HT1080 (cell line): ENCODE data around the gene OBSCN. TPM values are rescaled to one million over a fixed set of nuclear protein-coding genes. Genes with fewer than 3 reads are reported as not detected.

ENCODE experiments used
- DNase-seq: peaks from one replicate; pipeline ENCODE4 v3.0.0-alpha.2; 2015; ENCODE audit warnings: low read depth
- polyA plus RNA-seq, 2 experiments: library from polyadenylated mRNA; depleted of rRNA; stranded (reverse); fragments of >200 nt; gene quantifications; 2 replicates each; pipeline ENCODE4 v1.2.3, GENCODE V29; 2015
- total RNA-seq: library from RNA; depleted of rRNA; stranded (reverse); fragments of >200 nt; shearing (Covaris generic); gene quantifications from 2 replicates; pipeline ENCODE4 v1.2.3, GENCODE V29; 2014; rRNA removed

The OBSCN gene, protein sequence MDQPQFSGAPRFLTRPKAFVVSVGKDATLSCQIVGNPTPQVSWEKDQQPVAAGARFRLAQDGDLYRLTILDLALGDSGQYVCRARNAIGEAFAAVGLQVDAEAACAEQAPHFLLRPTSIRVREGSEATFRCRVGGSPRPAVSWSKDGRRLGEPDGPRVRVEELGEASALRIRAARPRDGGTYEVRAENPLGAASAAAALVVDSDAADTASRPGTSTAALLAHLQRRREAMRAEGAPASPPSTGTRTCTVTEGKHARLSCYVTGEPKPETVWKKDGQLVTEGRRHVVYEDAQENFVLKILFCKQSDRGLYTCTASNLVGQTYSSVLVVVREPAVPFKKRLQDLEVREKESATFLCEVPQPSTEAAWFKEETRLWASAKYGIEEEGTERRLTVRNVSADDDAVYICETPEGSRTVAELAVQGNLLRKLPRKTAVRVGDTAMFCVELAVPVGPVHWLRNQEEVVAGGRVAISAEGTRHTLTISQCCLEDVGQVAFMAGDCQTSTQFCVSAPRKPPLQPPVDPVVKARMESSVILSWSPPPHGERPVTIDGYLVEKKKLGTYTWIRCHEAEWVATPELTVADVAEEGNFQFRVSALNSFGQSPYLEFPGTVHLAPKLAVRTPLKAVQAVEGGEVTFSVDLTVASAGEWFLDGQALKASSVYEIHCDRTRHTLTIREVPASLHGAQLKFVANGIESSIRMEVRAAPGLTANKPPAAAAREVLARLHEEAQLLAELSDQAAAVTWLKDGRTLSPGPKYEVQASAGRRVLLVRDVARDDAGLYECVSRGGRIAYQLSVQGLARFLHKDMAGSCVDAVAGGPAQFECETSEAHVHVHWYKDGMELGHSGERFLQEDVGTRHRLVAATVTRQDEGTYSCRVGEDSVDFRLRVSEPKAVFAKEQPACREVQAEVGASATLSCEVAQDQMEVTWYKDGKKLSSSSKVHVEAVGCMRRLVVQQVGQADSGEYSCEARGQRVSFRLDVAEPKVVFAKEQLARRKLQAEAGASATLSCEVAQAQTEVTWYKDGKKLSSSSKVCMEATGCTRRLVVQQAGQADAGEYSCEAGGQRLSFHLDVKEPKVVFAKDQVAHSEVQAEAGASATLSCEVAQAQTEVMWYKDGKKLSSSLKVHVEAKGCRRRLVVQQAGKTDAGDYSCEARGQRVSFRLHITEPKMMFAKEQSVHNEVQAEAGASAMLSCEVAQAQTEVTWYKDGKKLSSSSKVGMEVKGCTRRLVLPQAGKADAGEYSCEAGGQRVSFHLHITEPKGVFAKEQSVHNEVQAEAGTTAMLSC (N-terminal part only)
- 0.66 and 2.3 TPM in 2 replicates for total RNA-seq
- polyA plus RNA-seq (2015; cell fraction: cytosol; rRNA removed), result 0.34 and 1.1 TPM in 2 replicates
- 1.5 and 4.2 TPM in 2 replicates for polyA plus RNA-seq (2015; cell fraction: nucleus; rRNA removed)

DNA sequence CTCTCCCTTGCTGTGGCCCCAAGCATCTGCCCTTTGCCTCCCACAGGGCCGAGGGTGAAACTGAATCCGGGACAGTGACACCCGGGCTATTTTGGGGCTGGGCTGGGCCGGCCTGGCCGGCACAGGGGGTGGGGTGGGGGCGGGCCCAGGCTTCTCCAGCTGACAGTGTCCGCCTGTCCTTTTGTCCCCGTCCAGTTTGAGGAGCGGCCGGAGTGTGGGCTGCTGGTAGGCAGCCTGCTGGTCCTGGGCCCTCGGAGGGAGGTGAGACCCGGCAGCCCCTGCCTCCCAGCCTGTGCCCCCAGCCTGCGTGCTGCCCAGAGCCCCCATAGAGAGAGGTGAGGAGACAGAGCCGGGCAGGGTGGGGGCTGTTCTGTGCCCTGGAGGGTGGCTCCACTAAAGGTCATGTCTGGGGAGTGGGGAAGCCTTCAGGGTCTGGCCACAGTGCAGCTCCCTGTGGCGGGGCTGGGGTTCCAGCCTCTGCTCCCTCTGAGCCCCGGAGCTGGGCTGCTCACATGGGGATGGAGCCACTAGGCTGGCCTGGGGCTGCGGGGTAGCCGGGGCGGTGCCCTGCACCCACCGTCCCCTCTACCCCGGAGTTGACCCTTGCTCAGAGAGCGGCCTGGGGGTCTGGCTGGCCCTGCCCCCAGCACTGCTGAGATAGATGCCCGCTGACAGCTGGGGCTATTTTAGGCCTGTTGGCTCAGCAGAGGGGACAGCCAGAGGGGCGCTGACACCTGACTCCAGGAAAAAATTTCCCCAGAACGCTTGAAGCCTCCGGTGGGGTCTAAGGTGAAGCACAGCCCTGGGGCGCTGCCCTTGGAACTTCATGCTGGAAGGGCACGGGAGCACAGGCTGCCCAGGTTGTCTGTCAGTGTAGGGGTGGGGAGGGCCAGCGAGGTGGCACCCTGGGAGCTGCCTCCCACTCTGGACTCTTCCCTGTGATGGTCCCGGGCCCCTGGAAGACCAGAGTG lies at the start of gene OBSCN:
Gene OBSCN, plus strand, starts transcription at position 194 of the 971 bp plus-strand sequence. CDS start 3,740 bp downstream, outside the sequence.
- DNase-seq, result no peak

DNA sequence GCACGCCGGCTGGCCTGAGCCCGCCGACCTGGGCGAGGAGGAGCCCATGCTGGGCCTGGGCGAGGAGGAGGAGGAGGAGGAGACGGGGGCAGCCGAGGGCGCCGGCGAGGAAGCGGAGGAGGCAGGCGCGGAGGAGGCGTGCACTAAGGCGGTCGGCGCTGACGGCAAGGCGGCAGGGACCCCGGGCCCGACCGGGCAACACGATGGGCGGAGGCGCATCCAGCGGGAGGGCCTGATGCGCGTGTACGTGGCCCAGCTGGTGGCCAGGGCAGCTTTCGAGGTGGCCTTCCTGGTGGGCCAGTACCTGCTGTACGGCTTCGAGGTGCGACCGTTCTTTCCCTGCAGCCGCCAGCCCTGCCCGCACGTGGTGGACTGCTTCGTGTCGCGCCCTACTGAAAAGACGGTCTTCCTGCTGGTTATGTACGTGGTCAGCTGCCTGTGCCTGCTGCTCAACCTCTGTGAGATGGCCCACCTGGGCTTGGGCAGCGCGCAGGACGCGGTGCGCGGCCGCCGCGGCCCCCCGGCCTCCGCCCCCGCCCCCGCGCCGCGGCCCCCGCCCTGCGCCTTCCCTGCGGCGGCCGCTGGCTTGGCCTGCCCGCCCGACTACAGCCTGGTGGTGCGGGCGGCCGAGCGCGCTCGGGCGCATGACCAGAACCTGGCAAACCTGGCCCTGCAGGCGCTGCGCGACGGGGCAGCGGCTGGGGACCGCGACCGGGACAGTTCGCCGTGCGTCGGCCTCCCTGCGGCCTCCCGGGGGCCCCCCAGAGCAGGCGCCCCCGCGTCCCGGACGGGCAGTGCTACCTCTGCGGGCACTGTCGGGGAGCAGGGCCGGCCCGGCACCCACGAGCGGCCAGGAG lies 49.5 kb upstream of the OBSCN start:
- DNase-seq, result no peak

DNA sequence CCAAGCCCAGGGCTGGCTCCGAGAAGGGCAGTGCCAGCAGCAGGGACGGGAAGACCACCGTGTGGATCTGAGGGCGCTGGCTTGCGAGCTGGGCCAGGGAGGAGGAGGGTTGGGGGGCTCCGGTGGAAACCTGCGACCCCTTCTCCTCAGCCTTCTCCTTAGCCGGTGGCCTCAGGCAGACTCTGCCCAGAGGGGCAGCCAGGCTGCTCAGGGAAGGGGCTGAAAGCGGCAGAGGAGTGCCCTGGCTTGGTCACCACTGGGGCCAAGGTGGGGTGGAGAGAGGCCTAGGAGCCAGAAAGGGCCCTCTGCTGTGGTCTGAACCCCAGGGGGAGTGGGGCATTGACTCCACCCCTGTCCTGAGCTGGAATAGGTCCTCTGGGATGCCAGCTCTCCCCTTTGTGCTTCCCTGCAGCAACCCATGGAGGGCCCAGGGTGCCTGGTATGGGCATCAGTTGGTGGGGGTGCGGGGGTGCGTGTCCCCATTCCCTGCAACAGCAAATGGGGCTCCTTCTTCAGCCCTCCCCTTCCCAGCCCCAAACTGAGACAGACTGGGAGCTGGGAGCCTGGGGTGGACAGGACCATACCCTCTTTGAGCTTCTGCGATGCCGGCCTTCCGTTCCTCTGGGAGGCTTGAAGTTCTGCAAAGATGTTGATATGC lies 48.7 kb upstream of the OBSCN start:
- no peak for DNase-seq

DNA sequence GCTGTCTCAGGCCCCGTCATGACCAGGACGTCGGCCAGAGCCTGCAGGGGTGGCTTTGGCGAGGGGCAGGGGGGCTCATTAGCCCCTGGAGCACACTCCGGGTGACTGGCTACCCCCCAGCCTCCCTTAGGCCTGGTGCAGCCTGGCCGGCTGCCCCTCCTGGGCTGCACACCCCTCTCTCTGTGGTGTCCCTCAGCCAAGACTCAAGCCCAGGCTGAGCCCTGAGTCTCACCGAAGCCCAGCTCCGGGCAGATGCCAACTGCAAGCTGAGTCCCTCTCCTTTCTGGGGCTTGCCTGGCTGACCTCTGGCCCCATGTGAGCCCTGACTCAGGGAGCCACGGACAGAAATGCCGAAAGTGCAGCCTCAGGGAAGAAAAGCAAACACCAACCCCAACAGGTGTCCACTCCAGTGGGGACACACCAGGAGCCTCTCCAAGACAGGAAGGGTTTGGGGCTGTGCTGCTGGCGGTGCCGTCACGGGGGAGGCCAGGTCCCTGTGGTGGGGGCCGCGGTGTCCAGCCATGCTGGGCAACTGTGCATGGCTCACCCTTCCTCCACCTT lies 47.6 kb upstream of the OBSCN start:
- DNase-seq, result no peak

DNA sequence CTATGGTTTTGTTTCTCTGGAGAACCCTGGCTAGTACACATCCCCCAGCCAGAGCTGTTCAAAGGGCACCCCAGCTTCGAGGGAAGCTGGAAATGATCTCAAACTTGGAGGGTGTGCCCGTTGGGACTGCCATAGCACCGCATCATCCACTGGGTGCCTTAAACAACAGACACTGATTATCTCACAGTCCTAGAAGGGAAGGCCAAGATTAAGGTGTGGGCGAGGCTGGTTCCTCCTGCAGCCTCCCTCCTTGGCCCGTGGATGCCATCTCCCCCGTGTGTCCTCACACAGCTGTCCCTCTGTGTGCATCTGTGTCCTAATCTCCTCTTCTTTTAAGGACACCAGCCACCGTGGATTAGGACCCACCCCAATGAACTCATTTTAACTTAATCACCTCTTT lies 46.5 kb upstream of the OBSCN start:
- no peak for DNase-seq

DNA sequence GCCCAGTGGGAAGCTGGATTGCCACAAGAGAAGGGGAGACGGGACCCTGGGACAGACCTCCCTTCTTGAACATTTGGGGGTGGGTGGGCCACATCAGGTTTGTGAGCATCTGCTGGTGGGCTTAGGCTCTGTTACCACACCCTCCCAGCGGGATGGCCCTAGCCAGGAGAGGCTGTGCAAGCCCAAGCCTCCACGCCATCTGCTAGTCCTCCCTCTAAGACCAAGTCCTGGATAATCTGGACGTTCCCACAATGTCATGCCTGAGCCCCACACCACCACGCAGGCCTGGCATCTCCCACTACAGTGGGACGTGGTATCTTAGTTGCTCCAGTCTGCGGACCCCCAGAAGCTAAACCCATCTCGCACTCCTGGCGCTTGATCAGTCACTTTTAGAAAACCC lies 46.0 kb upstream of the OBSCN start:
- DNase-seq, result no peak

DNA sequence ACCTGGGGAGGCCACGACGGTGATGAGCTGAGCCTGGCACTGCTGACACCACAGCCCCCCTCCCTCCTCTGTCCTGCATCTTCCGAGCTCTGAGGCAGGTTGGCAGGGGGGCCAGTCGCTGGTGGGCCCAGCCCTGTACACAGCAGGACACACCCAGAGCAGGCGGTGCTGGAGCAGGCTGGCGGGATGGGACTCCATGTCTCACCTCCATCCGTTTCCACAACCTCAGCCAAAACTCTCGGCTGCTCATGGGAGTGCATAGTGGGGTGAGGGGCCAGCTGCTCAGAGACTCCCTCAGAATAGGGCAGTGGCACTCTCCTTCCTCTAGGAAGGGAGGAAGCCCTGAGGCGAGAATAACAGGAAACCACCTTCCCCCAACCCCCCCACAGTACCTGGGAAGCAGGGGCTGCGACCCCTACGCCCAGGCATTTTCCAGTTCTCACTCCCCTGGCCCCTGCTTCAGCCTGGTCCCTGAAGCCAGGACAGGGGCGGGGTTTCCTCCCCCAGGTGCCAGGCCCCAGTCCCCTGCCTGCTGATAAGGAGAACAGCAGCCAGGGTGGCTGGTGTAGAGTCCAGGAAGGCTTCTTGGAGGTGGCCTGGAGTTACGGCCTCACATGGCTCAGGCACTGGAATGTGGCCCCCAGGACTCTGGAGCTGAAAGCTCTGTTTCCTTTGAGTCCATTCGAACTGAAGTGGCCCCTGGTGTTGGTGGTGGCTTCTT lies 45.4 kb upstream of the OBSCN start:
- no peak for DNase-seq

DNA sequence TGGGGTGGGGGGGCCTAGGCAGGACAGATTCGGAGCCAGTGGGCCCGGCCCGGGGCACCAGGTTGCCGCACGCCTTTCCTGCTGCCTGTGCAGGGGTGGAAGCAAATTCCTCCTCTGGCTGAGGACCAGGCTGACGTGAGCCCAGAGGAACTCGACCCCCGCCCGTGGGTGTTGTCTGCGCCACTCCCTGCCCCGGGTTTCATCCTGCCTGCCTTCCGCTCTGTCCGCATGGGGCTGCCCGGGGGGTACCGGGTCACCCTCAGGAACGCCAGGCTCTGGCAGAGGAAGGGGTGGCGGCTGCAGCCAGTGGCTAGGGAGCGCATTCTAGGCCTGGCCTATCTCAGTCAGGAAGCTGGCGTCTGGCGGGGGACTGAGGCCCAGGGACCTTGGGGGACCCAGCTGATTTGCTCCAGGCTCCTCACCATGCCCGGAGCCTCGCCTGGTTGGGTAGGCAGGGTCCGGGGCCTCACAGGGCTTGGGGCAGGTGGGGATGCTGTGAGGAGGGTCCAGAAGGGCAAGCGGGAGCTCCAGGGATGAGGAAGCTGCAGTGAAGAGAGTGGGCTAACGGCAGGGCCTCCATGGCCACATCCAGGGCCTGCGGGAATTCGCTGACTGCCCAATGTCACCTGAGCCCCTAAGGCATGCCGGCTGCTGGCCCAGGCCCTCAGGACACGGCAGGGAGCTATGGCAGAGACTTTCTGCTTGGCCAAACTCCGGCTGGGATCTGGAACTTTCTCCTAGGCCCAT lies 44.7 kb upstream of the OBSCN start:
- DNase-seq, result no peak

DNA sequence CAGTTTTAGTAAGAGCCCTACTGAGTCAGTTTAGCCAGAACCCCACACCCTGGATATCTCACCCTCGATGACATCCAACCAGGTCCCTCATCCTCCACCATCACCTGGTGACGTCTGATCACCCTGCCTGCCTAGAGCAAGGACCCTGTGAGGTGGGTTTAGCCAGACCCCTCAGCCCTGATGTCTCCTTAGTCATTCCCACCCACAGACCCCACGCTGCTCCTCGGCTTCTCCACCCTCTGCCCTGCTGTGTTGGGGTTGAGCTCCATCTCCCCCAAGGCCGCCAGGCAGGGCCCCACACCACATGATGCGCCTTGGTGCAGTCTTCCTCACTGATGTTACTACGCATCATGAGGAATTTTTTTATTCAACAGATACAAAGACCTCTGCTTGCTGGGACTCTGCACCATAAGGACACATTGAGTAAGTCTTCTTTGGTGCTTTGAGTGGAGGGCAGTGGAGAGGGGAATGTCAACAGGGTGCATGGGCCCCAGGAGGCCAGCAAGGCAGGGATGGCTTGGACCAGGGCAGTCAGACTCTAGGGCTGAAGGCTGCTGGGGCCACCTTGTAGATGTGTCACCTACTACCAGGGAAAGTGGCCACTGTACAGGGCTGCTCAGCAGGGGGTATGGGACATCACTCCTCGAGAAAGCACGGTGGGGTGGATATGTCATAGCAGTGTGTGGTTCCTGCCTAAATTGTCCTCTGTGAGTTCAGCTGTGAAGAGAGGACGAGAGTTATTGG lies 43.9 kb upstream of the OBSCN start:
- no peak for DNase-seq

DNA sequence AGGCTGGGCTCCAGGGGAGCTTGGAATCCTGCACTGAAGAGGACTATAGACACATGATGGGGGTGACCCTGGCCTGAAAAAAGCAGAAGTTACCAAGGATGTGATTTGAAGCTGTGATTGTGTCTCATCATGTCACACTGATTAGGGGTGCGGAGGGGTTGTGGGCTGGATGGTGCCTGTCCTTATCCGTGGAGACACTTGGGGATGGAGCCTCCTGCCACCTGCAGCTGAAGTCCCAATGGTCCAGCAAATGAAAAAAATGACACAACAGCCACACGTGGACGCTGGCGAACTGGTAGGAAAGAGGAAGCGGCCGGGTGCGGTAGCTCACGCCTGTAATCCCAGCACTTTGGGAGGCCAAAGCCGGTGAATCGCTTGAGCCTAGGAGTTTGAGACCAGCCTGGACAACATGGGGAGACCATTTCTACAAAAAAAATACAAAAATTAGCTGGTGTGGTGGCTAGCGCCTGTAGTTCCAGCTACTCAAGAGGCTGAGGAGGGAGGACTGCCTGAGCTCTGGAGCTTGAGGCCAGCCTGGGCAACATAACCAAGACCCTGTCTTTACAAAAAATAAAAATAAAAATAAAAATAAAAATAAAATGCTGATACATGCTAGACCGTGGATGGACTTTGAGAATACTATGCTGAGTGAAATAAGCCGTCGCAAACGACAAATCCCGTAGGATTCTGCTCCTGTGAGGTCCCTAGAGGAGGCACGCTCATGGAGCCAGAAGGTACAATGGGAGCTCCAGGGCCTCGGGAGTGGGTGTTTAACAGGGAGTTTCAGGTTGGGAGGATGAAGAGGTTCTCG lies 43.1 kb upstream of the OBSCN start:
- DNase-seq, result no peak

DNA sequence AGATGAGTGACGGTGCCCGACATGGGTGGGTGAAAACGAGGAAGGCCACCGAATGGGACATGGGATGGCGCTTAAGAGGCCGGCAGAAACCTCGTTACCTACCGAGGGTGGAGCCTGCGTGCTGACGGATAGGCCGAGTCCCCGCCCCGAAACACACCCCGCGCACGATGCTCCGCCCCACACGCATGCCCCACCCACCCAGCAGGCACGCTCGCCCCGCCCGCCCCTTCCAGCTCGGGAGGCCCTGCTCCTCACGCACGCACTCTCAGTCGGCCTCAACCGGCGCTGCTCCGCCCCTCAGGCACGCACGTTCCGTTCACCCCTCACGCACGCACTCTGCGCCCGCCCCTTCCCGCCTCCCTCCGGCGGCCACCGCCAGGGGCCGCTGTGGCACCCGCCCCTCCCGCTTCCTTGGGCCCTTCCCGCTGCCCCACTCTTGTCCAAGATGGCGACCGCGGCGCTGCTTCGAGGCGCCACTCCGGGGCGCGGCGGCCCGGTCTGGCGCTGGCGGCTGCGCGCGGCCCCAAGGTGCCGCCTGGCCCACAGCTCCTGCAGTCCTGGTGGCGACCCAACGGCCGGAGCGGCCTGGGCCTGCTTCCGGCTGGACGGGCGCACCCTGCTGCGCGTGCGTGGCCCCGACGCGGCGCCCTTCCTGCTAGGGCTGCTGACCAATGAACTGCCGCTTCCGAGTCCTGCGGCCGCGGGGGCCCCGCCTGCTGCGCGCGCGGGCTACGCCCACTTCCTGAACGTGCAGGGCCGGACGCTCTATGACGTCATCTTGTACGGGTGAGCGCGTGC lies 42.3 kb upstream of the OBSCN start, which contains the start of gene IBA57:
Gene IBA57, plus strand, starts transcription at position 433 of the 798 bp plus-strand sequence. Its CDS starts 13 bp downstream, at position 446.
- peak; percentile 97 for DNase-seq

DNA sequence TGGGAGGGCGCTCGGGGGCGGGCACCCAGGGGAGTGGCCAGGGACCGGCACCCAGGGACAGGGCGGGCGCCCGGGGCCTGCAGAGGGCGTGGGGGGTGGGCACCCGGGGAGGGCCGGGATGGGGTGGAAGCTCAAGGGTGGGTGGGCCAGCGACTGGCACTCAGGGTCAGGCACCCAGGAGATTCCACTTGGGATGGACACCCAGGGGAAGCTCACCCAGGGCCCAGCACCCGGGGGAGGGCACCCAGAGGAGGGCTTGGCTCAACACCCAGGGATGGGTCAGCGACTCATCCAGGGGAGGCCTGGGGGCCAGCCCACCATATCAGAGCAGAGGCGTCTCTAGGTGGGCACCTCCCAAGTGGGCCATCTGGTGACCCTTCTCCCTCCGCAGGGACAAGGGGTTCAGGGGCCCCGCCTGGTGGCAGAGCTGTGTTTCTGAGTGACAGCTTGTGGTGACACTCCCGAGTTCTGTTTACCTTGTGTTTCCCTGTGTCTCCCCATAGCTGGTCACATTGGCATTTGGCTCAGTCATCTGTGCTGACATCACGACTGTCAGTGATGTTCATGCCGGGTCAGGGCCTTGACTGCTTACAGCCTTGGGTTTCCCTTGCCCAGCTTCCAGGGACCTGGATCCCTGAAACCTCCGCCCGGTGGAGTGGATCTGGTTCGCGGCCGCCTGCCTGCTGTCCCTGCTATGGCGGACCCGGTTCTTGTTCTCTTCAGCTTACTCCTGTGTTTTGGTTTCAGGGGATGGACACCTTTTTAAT lies 41.5 kb upstream of the OBSCN start:
- peak; percentile 53 for DNase-seq

DNA sequence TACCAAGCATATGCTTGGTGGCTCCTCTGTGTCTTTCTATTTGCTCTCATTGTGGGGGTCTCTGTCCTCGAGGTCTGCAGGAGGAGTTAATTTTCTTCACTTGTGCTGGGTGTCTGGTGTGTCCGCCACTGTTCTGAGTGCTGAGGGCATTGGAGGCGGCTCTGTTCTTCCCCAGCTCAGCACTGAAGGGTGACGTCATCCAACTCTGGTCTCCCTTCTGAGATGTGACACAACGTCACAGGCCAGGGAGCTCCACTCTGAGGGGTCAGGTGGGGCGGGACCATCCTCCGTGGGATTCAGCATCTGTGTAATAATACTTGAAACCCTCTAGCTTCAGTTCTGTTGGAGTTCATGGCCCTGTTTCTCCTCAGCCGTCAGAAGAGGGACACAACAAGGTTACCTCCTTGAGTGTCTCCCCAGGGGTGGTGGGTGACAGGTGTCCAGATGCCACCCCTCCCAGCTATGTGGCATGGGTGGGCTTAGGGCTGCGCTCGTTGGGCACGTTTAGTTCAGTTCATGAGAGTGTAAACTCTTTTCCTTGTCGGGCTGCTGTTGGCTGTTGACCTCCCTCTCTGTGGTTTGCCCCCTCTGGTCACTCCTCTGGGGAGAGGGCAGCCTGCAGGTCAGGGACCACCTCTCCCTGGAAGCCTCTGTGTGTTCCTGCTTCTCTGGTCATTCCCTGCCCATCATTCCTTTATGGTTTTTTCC lies 39.1 kb upstream of the OBSCN start:
- DNase-seq, result no peak
